ENCODE results near the gene NDST4.

NDST4 gene

DNA sequence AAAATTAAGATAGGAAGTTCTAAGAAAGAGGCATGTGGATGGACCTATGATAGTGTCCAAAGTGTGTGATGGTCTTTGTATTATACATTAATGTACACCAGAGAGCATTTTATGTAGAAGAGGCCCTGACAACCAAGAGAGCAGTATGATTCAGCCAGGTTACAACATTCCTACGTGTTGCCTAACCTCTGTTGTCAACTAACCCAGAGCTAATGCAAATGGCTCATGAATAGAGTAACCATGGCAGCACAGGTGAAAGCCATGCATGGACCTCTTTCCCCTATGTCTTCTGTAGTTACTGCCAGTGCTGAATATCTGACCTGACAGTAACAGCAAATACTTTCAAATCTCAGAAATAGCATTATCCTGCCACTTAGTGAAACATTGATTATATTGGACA lies 255.6 kb downstream of the NDST4 start:
- Mint-ChIP-seq H3K27ac (no peak overlapping the region), H3K27me3 (no peaks in the 10 kb centered on the region), H3K4me1 (no peaks in the 10 kb centered on the region), H3K4me3 (no peak overlapping the region), H3K9me3 (peaks cover 3% of the 10 kb centered on the region), H3K36me3 (no peaks in the 10 kb centered on the region)
- ATAC-seq (ENCODE audit: low read depth) (no peak), DNase-seq (ENCODE audit: low spot score in 2 of 2) (no peak)

GRCh38 chr4:114839986-114840385 lies 273.4 kb downstream of the NDST4 start:
- peaks cover 3% of the 10 kb centered on the region for H3K27me3 Mint-ChIP-seq
- no peak for ATAC-seq (ENCODE audit: low read depth)
- DNase-seq (ENCODE audit: low spot score in 2 of 2): no peak

DNA sequence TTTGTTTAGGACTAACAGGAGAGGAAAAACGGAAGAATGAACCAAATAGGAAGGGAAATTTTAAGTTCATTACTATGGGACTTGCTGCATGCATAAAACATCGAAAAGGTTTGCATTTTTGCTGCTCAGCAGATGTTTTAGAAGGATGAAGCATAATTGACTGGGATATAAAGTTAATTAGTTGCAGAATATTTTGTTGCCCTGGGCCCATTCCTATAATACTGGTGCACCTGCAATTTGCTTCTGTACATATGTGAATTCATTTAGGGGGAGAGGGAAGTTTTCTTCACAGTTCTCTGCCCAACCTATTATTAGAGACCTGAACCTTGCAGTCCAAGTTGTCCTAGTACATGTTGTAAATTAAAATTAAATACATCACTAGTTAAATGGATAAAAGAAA lies 282.8 kb downstream of the NDST4 start:
- DNase-seq (ENCODE audit: low spot score in 2 of 2) (no peak), ATAC-seq (ENCODE audit: low read depth) (no peak)
- H3K9me3 Mint-ChIP-seq: no peaks in the 10 kb centered on the region
- H3K4me1 Mint-ChIP-seq: no peaks in the 10 kb centered on the region
- H3K4me3 Mint-ChIP-seq: no peak overlapping the region
- no peaks in the 10 kb centered on the region for H3K36me3 Mint-ChIP-seq
- H3K27ac Mint-ChIP-seq: no peak overlapping the region
- H3K27me3 Mint-ChIP-seq: no peaks in the 10 kb centered on the region

More at GRCh38 chr4:114839986-114840385, 273.4 kb downstream of the NDST4 start:
- no peak overlapping the region for H3K4me3 Mint-ChIP-seq
- H3K27ac Mint-ChIP-seq: no peak overlapping the region
- no peaks in the 10 kb centered on the region for H3K4me1 Mint-ChIP-seq
- no peaks in the 10 kb centered on the region for H3K9me3 Mint-ChIP-seq
- H3K36me3 Mint-ChIP-seq: no peaks in the 10 kb centered on the region

DNA sequence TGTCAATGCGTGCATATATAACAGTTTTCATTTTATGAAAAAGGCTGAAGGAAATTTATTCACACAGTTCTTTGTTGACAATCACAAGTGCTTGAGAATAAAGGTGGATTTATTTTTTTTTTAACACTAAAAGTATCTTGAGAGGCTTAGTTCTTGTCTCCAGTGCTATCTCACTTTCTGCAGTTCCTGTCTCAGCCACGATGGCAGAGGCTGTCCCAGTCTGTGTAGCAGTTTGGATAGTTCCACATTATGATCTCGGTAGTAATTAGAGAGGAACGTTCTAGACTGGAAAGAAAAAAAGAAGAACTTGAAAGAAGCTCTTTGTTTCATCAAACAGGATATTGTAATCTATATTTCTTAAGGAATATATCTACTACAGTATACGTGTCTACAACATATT lies 285.8 kb downstream of the NDST4 start:
- no peak overlapping the region for H3K4me3 Mint-ChIP-seq

GRCh38 chr4:114815760-114816159 lies 297.7 kb downstream of the NDST4 start:
- no peak overlapping the region for H3K4me3 Mint-ChIP-seq
- DNase-seq (ENCODE audit: low spot score in 2 of 2): no peak
- ATAC-seq (ENCODE audit: low read depth): no peak
- H3K27ac Mint-ChIP-seq: no peak overlapping the region
- H3K27me3 Mint-ChIP-seq: no peaks in the 10 kb centered on the region
- H3K36me3 Mint-ChIP-seq: no peaks in the 10 kb centered on the region
- no peaks in the 10 kb centered on the region for H3K4me1 Mint-ChIP-seq
- H3K9me3 Mint-ChIP-seq: no peaks in the 10 kb centered on the region

More for the DNA sequence above, 285.8 kb downstream of the NDST4 start:
- H3K27me3 Mint-ChIP-seq: peaks cover 1% of the 10 kb centered on the region
- no peaks in the 10 kb centered on the region for H3K4me1 Mint-ChIP-seq
- ATAC-seq (ENCODE audit: low read depth) (no peak), DNase-seq (ENCODE audit: low spot score in 2 of 2) (no peak)
- no peaks in the 10 kb centered on the region for H3K9me3 Mint-ChIP-seq
- H3K27ac Mint-ChIP-seq: no peak overlapping the region
- H3K36me3 Mint-ChIP-seq: no peaks in the 10 kb centered on the region

DNA sequence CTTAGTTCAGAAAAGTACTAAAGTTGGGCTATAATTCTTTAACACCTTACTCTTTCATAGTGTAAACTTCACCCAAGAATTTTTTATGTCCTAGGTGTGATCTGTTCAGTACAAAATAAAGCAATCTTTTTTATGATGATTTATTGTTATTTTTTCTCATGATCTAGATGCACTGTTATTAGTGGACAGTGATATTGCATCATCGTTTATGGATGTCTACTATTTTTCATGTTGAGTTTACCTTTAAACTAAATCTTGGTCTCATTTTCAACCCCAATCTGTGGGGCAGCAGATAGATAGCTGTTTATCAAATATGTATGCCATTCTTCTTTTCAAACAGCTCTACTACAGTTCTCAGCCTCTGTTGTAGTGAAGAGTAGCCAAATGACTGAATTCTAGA lies 299.5 kb downstream of the NDST4 start:
- ATAC-seq (ENCODE audit: low read depth) (no peak), DNase-seq (ENCODE audit: low spot score in 2 of 2) (no peak)
- no peak overlapping the region for H3K4me3 Mint-ChIP-seq
- no peaks in the 10 kb centered on the region for H3K4me1 Mint-ChIP-seq
- no peak overlapping the region for H3K27ac Mint-ChIP-seq
- H3K9me3 Mint-ChIP-seq: no peaks in the 10 kb centered on the region
- H3K27me3 Mint-ChIP-seq: no peaks in the 10 kb centered on the region
- H3K36me3 Mint-ChIP-seq: no peaks in the 10 kb centered on the region

DNA sequence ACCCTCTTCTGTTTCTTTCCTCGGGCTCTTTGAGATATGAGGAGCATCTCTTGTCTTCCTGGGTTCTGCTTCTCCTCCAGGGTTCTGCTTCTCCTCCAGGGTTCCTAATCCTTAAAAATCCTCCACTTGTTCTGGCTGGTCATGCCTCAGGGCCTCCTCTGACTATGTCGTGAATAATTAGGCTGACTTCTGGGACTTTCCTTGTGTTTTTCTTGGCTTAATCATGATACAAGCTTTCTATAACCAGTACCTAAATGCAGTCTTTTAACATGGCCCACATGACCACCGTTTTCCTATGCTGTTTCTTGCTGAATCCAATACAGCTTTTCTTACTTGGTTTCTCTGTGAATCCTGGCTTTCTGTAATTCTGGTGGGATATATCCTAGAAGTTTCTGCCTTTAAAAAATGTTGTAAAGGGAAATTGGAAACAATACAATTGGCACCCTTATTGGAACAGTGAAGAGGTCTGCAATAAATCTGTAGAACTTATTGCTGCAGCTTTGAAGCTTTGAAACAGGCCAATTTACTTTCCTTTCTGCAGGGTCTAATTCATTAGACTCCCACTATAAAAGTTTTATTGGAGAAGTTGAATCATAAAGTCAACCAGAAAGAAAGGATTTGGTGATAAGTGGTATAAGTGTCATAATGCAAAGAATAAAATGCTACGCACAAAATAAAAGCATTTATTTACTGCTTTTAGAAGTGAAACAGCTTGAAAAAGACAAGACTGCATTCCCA lies 301.7 kb downstream of the NDST4 start:
- Mint-ChIP-seq H3K4me1 (no peaks in the 10 kb centered on the region), H3K27ac (no peak overlapping the region), H3K36me3 (no peaks in the 10 kb centered on the region), H3K27me3 (peaks cover 2% of the 10 kb centered on the region), H3K4me3 (no peak overlapping the region), H3K9me3 (no peaks in the 10 kb centered on the region)
- no peak for ATAC-seq (ENCODE audit: low read depth)
- DNase-seq (ENCODE audit: low spot score in 2 of 2): no peak

DNA sequence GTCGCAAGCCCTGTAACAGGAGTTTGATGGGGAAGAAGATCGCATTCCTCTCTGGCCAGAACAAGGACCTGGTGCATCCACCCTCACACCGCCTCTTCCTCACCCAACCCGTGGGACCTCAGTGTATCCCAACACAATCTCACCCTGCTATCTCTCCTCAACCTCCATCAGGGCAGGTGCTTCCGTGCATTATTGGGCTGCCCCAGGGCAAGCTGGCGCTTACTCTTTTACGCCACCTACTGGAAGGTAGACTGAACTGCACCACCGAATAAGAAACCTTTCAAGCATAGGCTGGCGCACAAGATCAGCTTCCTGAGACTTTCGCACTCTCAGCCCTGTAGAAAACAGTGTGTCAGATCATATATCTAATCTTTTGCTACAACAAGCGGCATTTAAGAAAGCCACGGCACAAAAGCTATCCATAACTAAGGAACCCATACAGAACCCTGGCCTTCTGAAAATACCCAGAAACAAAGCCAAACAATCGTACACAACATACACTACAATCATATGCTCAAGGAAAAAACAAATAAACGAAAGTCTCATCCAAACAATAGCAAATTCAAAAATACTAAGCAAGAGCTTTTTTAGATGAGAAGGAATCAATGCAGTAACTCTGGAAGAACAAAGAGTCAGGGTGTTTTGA lies 305.5 kb downstream of the NDST4 start:
- Mint-ChIP-seq H3K36me3 (no peaks in the 10 kb centered on the region), H3K4me1 (no peaks in the 10 kb centered on the region), H3K27ac (no peak overlapping the region), H3K27me3 (peaks cover 2% of the 10 kb centered on the region), H3K9me3 (no peaks in the 10 kb centered on the region), H3K4me3 (no peak overlapping the region)
- ATAC-seq (ENCODE audit: low read depth) (peak; percentile 84), DNase-seq (ENCODE audit: low spot score in 2 of 2) (peak; percentile 25 to 53)

DNA sequence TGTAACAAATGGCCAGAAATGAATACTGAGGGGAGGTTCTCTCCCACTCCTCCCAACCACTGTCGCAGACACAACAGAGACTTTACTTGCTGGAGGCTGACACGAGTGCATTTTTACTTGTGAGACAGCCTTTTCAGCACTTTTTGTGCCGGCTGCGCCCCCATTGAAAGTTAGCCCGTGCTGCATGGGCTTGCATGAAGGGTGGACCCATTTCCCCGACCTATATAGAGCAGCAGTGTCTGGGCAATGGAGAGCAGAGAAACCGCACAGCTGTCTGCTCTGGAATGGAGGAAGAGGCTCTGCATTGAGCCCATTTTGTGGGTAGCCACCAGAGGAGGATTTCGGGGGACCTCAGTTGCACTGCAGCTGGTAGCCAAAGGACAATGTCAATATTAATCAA lies 306.1 kb downstream of the NDST4 start:
- H3K4me1 Mint-ChIP-seq: no peaks in the 10 kb centered on the region
- ATAC-seq (ENCODE audit: low read depth): peak; percentile 10
- no peak overlapping the region for H3K27ac Mint-ChIP-seq
- H3K4me3 Mint-ChIP-seq: no peak overlapping the region
- no peaks in the 10 kb centered on the region for H3K36me3 Mint-ChIP-seq
- peaks cover 2% of the 10 kb centered on the region for H3K27me3 Mint-ChIP-seq
- H3K9me3 Mint-ChIP-seq: no peaks in the 10 kb centered on the region
- DNase-seq (ENCODE audit: low spot score in 2 of 2): no peak

GRCh38 chr4:114791976-114792375 lies 321.4 kb downstream of the NDST4 start:
- H3K4me3 Mint-ChIP-seq: no peak overlapping the region
- H3K27ac Mint-ChIP-seq: no peak overlapping the region
- H3K4me1 Mint-ChIP-seq: no peaks in the 10 kb centered on the region
- no peaks in the 10 kb centered on the region for H3K36me3 Mint-ChIP-seq
- DNase-seq (ENCODE audit: low spot score in 2 of 2) (no peak), ATAC-seq (ENCODE audit: low read depth) (no peak)
- peaks cover 3% of the 10 kb centered on the region for H3K27me3 Mint-ChIP-seq
- no peaks in the 10 kb centered on the region for H3K9me3 Mint-ChIP-seq

DNA sequence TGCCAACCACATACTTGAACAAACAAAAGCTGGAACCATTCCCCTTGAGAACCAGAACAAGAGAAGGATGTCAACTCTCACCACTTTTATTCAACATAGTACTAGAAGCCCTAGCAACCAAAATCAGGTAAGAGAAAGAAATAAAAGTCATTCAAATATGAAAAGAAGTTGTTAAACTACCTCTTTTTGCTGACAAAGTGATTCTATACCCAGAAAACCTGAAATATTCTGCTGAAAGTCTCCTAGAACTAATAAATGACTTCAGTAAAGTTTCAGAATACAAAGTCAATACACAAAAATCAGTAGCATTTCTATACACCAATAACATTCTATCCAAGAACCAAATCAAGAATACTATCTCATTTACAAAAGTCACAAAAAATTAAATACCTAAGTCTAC lies 327.9 kb downstream of the NDST4 start:
- no peaks in the 10 kb centered on the region for H3K9me3 Mint-ChIP-seq
- peaks cover 6% of the 10 kb centered on the region for H3K27me3 Mint-ChIP-seq
- no peaks in the 10 kb centered on the region for H3K36me3 Mint-ChIP-seq
- H3K27ac Mint-ChIP-seq: no peak overlapping the region
- no peaks in the 10 kb centered on the region for H3K4me1 Mint-ChIP-seq
- DNase-seq (ENCODE audit: low spot score in 2 of 2) (no peak), ATAC-seq (ENCODE audit: low read depth) (no peak)
- no peak overlapping the region for H3K4me3 Mint-ChIP-seq

GRCh38 chr4:114783215-114783595 lies 330.2 kb downstream of the NDST4 start:
- Mint-ChIP-seq H3K9me3 (peaks cover 1% of the 10 kb centered on the region), H3K4me3 (no peak overlapping the region), H3K27ac (no peak overlapping the region), H3K4me1 (no peaks in the 10 kb centered on the region), H3K27me3 (peaks cover 6% of the 10 kb centered on the region), H3K36me3 (no peaks in the 10 kb centered on the region)
- no peak for ATAC-seq (ENCODE audit: low read depth)
- DNase-seq (ENCODE audit: low spot score in 2 of 2): no peak

DNA sequence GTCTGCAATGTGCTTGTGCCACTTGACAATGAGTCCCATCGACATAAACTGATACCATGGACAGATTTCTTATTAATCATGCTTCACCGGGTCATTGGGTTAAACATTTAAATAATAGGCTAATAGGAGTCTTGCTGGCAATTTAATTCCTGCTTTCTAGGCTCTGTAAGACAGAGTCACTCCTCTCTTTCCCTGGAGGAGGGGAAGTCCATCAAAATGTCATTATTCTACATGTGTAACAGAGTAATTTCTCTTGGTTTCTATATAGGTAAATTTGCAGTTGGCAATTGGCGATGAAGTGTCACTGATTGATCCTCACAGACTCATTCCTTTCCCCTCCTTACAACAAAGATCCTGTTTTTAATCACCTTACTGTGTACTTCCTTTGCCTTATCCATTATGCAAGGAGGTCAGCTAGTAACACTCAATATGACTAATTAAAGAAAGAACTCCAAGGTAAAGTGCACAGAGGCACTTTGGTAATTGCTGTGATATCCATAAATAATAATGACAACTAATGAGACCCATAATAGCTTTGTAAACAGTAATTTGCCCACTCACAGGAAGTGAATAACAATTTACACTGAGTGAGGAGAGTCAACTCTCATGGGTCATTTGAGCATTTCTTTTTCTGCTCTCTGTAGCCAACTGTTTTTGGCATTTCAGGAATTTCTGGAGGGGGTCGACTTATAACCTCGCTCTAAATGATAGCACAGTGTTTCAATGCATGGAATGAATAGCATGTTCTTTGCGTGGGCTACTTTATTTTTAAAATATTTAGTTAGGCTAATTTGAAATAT lies 330.8 kb downstream of the NDST4 start:
- Mint-ChIP-seq H3K27ac (no peak overlapping the region), H3K4me3 (no peak overlapping the region), H3K27me3 (peaks cover 4% of the 10 kb centered on the region), H3K9me3 (peaks cover 1% of the 10 kb centered on the region), H3K4me1 (no peaks in the 10 kb centered on the region), H3K36me3 (no peaks in the 10 kb centered on the region)
- ATAC-seq (ENCODE audit: low read depth) (no peak), DNase-seq (ENCODE audit: low spot score in 2 of 2) (no peak)

- Mint-ChIP-seq H3K9me3 (peaks cover 1% of the 10 kb centered on the region), H3K36me3 (no peaks in the 10 kb centered on the region), H3K4me3 (no peak overlapping the region), H3K4me1 (no peaks in the 10 kb centered on the region), H3K27me3 (peaks cover 3% of the 10 kb centered on the region), H3K27ac (no peak overlapping the region)
- ATAC-seq (ENCODE audit: low read depth): no peak
- no peak for DNase-seq (ENCODE audit: low spot score in 2 of 2)
Measured at GRCh38 chr4:114780205-114780604, 333.2 kb downstream of the NDST4 start.
